Pancreas (tissue), 10 donors: ENCODE measurements around the gene ERLIN1. TPM values are rescaled to one million over a fixed set of nuclear protein-coding genes. Genes with fewer than 3 reads are reported as not detected.

Experiments
- ATAC-seq, 4 donors: fragments of 200-7000 bp; cut with Tn5 transposase; one replicate each; pipeline versions ENCODE4 v1.8.0 to v1.9.1; 2020; ENCODE audit warnings: mild to moderate bottlenecking in 4 of 4, moderate library complexity in 4 of 4
- DNase-seq, 6 donors: peaks; one replicate each; pipeline ENCODE4 v3.0.0-alpha.2; 2020
- FAIRE-seq: peaks from 2 replicates; lab custom pipeline; 2012; peaks lifted over from hg19 to GRCh38; lab: Jason Lieb, UNC
- H3K27ac ChIP-seq, 4 donors: fragments of 200-600 bp; sonication (generic); 1 replicate in 3 of 4; 2 replicates in 1 of 4; pipeline versions ENCODE4 v1.5.0 to v1.8.0; 2020
- H3K27me3 ChIP-seq, 4 donors: fragments of 200-600 bp; one replicate each; pipeline ENCODE4 v1.8.0; 2021
- H3K36me3 ChIP-seq, 3 donors: fragments of 200-600 bp; sonication (generic) in 1 of 3; one replicate each; pipeline versions ENCODE4 v1.5.0 to v1.8.0; 2020 to 2021
- H3K4me1 ChIP-seq, 3 donors: fragments of 200-600 bp; one replicate each; pipeline ENCODE4 v1.8.0; 2021
- H3K4me3 ChIP-seq, 4 donors: fragments of 200-600 bp; sonication (generic) in 2 of 4; one replicate each; pipeline versions ENCODE4 v1.5.0 to v1.8.0; 2020 to 2021
- H3K9me3 ChIP-seq, 4 donors: fragments of 200-600 bp; one replicate each; pipeline ENCODE4 v1.8.0; 2021
- CTCF ChIP-seq, 4 donors: fragments of 200-600 bp; sonication (generic) in 3 of 4; IDR thresholded peaks; one replicate each; pipeline versions ENCODE4 v1.5.0 to v1.8.0; 2021; ENCODE audit warnings: antibody characterized with exemption in 4 of 4
- WGBS, 2 donors: extraction: QIAGEN DNeasy Blood & Tissue Kit; methylation state at CpG; one replicate each; pipeline ENCODE4 v1.1.7; 2013; 5-methylcytosine and 5-hydroxymethylcytosine counted together
- intact Hi-C, 3 donors: fragments of 100-400 bp; cut with DNase I; formaldehyde crosslinking; loops; one replicate each; pipeline versions ENCODE4 v1.11.1 to v1.14.2; 2022
- polyA plus RNA-seq, 2 donors: library from polyadenylated mRNA; stranded (reverse); fragments of 200-250 nt; gene quantifications; one replicate each; pipeline ENCODE4 v1.2.3, GENCODE V29; 2013
- total RNA-seq, 6 donors: library from RNA; stranded (reverse); fragmentation: NEBNext Ultra II Directional in 4 of 6; extraction: Animal tissue kit (Norgen Biotek cat#: 25700) in 4 of 6; gene quantifications; one replicate each; pipeline versions ENCODE4 v1.2.1 to v1.2.4, GENCODE V29; 2021 to 2023
- donor health status: healthy with polysubstance abuse.
- donor health status: DM: no; HTN: no; CAD: no; lungs with moderate emphysema.
- donor health status: DM: no; HTN: no; CAD: no.
- donor health status: control.
- donor health status: control.
- donor health status: Bipolar disorder and iron deficiency.
- donor health status: DM: yes; HTN: yes; CAD: no.
- donor health status: DM: no; HTN: no; CAD: no.
- donor health status: DM: no; HTN: no; CAD: no.
- donor health status: DM: yes; HTN: yes; CAD: no.

ERLIN1 gene
- total and polyA plus RNA-seq, 8 donors = 2.9 to 13.2 (median 10.0) TPM

DNA sequence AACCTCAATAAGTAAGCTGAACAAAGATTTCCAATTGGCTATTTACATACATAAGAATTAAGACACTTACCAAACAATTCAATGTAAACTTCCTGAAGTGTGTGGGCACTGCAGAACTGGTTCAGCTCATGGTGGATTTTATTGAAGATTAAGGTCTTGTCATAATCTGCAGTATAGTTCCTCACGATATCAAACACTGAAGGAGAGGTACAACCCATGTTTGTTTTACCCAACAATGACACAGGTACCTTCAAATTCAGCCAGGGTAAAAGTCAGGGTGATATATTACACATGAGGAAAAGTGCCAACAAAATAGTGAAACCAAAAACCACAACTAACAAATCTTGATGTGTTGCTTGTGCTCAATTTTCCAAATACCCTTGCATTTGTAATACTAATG lies 10.0 kb downstream of the ERLIN1 start:
- ATAC-seq (peak; percentile 30 to 53 (median 46)), FAIRE-seq (no peak), DNase-seq (no peak)
- peaks cover 13 to 19% (median 14%) of the 10 kb centered on the region in 3 donors for H3K4me1 ChIP-seq
- H3K27me3 ChIP-seq = no peaks in the 10 kb centered on the region
- intact Hi-C loops = no loop called here
- H3K36me3 ChIP-seq = peaks cover 0 to 13% (median 0%) of the 10 kb centered on the region in 3 donors
- 11 to 18% methylated on average over 1 of the region's 1 CpG for WGBS, 2 donors
- H3K27ac ChIP-seq = peak overlapping the region in 2 of 4 donors; percentile 7 to 28
- H3K9me3 ChIP-seq = peaks cover 0 to 5% (median 0%) of the 10 kb centered on the region in 4 donors
- no peak overlapping the region for H3K4me3 ChIP-seq
- TF ChIP-seq CTCF (IDR thresholded peaks at IDR 0.05) = no peak

DNA sequence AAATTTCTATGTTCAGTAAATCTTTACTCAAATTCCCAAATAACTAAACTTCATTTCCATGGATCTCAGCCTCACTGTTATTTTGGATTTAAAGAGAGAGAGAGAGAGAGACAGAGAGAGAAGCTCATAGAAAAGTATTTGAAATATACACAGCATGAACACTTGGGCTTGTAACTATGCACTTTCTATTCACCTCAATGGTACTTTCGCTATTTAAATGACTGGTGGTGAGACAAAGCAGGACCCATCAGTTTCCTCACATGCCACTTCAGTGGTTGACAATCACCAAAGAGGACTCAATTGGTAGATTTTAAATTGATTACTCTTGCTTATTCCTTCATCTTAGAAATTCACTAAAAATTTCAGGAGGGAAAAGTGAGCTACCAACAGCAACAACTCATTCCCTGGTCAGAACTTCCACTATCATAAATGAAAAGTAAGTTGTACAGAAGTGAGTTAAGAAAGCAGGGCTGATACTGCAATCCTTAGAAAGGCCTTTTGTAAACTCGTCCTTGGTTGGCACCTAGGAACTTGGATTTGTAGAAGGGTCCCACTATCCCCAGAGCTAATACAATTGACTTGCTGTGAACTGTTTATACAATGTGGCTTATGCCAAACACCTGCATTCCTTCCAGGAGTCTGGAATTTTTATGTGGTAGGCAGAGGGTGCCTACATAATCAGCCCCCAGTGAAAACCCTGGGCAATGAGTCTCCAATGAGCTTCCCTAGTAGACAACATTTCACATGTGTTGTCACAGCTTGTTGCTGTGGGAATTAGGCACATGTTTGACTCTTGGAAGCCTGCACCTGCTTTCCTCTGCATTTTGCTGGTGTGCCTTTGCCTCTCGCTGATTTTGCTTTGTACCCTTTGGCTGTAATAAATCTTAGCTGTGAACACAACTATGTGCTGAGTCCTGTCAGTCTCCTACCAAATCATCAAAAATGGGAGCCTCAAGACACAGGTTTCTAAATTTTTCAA lies 10.8 kb downstream of the ERLIN1 start:
- ATAC-seq (peak; percentile 56 to 90 (median 80)), FAIRE-seq (no peak), DNase-seq (peak in 2 of 6 donors; percentile 16 to 18)
- peaks cover 13 to 14% (median 13%) of the 10 kb centered on the region in 3 donors for H3K4me1 ChIP-seq
- peak overlapping the region in 3 of 4 donors; percentile 7 to 28 (median 19) for H3K27ac ChIP-seq
- intact Hi-C loops = no loop called here
- WGBS, 2 donors = 58 to 59% methylated on average over 3 of the region's 3 CpGs
- peaks cover 0 to 13% (median 0%) of the 10 kb centered on the region in 3 donors for H3K36me3 ChIP-seq
- TF ChIP-seq CTCF (IDR thresholded peaks at IDR 0.05) = no peak
- no peaks in the 10 kb centered on the region for H3K27me3 ChIP-seq
- no peak overlapping the region for H3K4me3 ChIP-seq
- H3K9me3 ChIP-seq = peaks cover 0 to 5% (median 0%) of the 10 kb centered on the region in 4 donors

GRCh38 chr10:100173035-100173434 lies 12.8 kb downstream of the ERLIN1 start:
- Histone ChIP-seq H3K4me1 (peaks cover 8 to 16% (median 15%) of the 10 kb centered on the region in 3 donors), H3K4me3 (no peak overlapping the region), H3K9me3 (peaks cover 0 to 5% (median 0%) of the 10 kb centered on the region in 4 donors), H3K27ac (no peak overlapping the region), H3K27me3 (no peaks in the 10 kb centered on the region), H3K36me3 (peaks cover 0 to 12% (median 0%) of the 10 kb centered on the region in 3 donors)
- no peak for DNase-seq
- no peak for ATAC-seq
- FAIRE-seq = no peak
- WGBS, 2 donors = 96 to 98% methylated on average over 6 of the region's 6 CpGs
- intact Hi-C loops = no loop called here
- no peak for TF ChIP-seq CTCF (IDR thresholded peaks at IDR 0.05)

DNA sequence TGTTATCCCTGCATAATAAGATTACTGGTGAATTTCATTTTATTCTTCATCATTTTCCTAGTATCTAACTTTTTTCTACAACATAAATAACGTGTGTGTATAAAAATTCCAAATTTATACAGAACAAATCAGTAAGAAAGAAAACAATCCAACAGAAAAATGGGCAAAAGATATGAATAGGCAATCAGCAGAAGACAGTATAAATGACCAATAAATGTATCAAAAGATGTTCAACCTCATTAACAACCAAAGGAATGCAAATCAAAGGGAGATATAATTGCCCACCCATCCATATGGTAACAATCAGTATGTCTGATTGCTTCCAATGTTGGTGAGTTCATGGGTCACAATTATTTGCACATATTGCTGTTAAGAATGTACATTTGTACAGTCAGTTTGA lies 13.5 kb downstream of the ERLIN1 start:
- Histone ChIP-seq H3K27me3 (no peaks in the 10 kb centered on the region), H3K27ac (no peak overlapping the region), H3K4me1 (peaks cover 8 to 23% (median 22%) of the 10 kb centered on the region in 3 donors), H3K9me3 (peaks cover 0 to 5% (median 0%) of the 10 kb centered on the region in 4 donors), H3K4me3 (no peak overlapping the region), H3K36me3 (peaks cover 0 to 10% (median 0%) of the 10 kb centered on the region in 3 donors)
- no peak for FAIRE-seq
- WGBS, 2 donors = 96 to 100% methylated on average over 1 of the region's 1 CpG
- no peak for TF ChIP-seq CTCF (IDR thresholded peaks at IDR 0.05)
- DNase-seq = no peak
- intact Hi-C loops = no loop called here
- no peak for ATAC-seq
